ENCODE measurements around the gene DNAH7.

DNA sequence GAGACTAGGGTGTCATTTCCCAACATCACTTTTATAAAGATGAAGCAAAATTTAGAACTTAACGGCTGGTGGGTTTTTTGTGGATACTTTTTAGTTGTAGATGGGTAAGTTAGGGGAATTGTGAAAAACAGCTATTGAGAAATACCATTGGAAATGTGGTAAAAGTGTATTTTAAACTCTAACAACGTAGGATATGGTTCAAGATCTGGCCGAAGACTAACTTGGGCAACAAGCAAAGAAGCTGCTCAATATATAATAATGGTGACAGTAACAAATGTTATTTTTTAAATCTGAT, 1.6 kb downstream of the DNAH7 start:
- TF ChIP-seq POLR2A (IDR thresholded peaks at IDR 0.05; ENCODE audit: low read length) (no peak), GATA1 (IDR thresholded peaks at IDR 0.05; ENCODE audit: low read depth, low read length) (no peak)
